Right cardiac atrium (tissue), 5 donors: ENCODE data around the gene FLRT3. TPM values are rescaled to one million over a fixed set of nuclear protein-coding genes. Genes with fewer than 3 reads are reported as not detected.

Source experiments
- ATAC-seq, 2 donors: fragments of 200-7000 bp; cut with Tn5 transposase; one replicate each; pipeline versions ENCODE4 v1.8.0 to v1.9.1; 2020; ENCODE audit warnings: moderate library complexity in 2 of 2, mild to moderate bottlenecking in 1 of 2
- DNase-seq, 3 donors: peaks; one replicate each; pipeline ENCODE4 v3.0.0-alpha.2; 2020
- H3K27ac ChIP-seq: one replicate; pipeline ENCODE4 v1.5.1; 2013; ENCODE audit warnings: mild to moderate bottlenecking, low read length, control low read depth, moderate library complexity
- H3K27me3 ChIP-seq: one replicate; pipeline ENCODE4 v1.6.1; 2013; ENCODE audit not compliant: control insufficient read depth, insufficient read depth
- H3K4me1 ChIP-seq: one replicate; pipeline ENCODE4 v1.6.1; 2013; ENCODE audit warnings: low read length; ENCODE audit not compliant: control insufficient read depth, insufficient read depth
- H3K4me3 ChIP-seq: one replicate; pipeline ENCODE4 v1.5.1; 2013; ENCODE audit warnings: low read length, control low read depth
- H3K9me3 ChIP-seq: one replicate; pipeline ENCODE4 v1.6.1; 2013; ENCODE audit warnings: low read length; ENCODE audit not compliant: control insufficient read depth
- WGBS: extraction: QIAGEN DNeasy Blood & Tissue Kit; methylation state at CpG from one replicate; pipeline ENCODE4 v1.1.7; 2013; 5-methylcytosine and 5-hydroxymethylcytosine counted together
- intact Hi-C, 4 donors: fragments of 100-400 bp; cut with DNase I; formaldehyde crosslinking; loops; one replicate each; pipeline versions ENCODE4 v1.11.0 to v1.14.0; 2022 to 2023
- long read RNA-seq, 4 donors: library from polyadenylated mRNA; unstranded; transcript quantifications; one replicate each; pipeline ENCODE4 v2.0.0, GENCODE V29; 2020 to 2021
- polyA plus RNA-seq: library from polyadenylated mRNA; stranded (reverse); fragments of 200-250 nt; gene quantifications from one replicate; pipeline ENCODE4 v1.2.3, GENCODE V29; 2013
- total RNA-seq, 4 donors: library from RNA; stranded (reverse); fragmentation: NEBNext Ultra II Directional; extraction: Animal tissue kit (Norgen Biotek cat#: 25700); gene quantifications; one replicate each; pipeline ENCODE4 v1.2.1, GENCODE V29; 2021
- donor health status: healthy with polysubstance abuse.
- donor health status: DM: no; HTN: yes; CAD: no.
- donor health status: DM: no; HTN: no; CAD: no.
- donor health status: DM: no; HTN: yes; CAD: no; lungs with severe emphysema.
- donor health status: DM: yes; HTN: yes; CAD: no.

The FLRT3 gene
- total RNA-seq (1 to 10 TPM in 1 of 4 donors, under 1 TPM in 3; 0.29 to 1.1 (median 0.78) TPM), polyA plus RNA-seq (0.23 TPM)
- long read RNA-seq, donor 1, full-length matches to known transcripts: 1 of 1 reads
- long read RNA-seq, donor 1, partial matches to known transcripts: 0 of 1 reads
- long read RNA-seq, donor 1, other reads (novel, unspliced or antisense): 0 of 1 reads
- long read RNA-seq, donor 2: 0 reads
- long read RNA-seq, donor 3, full-length matches to known transcripts: 1 of 2 reads
- long read RNA-seq, donor 3, partial matches to known transcripts: 0 of 2 reads
- long read RNA-seq, donor 3, other reads (novel, unspliced or antisense): 1 of 2 reads
- long read RNA-seq, donor 4: 0 reads

DNA sequence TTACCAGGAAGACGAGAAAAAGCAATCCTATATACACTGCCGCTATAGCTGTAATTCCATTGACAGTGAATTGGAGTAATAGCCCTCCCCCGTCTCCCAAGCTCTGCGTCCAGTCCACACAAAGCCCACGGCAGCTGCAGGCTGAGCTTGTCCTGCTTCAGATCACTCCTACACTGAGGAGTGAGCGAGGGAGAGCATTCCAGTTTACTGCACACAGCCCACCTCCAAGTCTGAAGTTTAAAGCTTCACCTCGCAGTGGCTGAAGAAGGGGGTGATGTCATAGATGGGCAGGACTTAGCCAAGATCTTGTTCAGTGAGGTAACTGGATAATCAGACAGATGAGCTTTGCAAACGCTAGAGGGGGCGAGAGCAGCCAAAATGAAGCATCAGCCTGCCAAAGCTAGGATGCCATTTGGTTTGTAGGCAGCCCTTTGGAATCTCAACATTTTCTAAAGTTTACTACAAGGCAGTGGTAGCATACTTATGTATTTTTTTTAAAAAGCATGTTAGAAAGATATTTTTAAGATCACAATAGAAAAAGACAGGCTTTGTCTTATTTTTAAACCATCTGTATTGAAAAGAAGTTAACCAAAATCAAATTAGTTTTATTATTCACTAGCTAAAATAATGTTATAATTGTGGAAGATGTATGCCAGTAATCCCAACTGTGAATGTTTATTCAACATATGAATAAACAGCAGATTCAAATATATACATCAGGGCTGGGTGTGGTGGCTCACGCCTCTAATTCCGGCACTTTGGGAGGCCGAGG, at the start of gene FLRT3:
TSS of gene FLRT3 (minus strand) at position 213 of the 772 bp plus-strand sequence. CDS start 10,106 bp downstream, outside the sequence.
- intact Hi-C loops: no loop called here
- 23% methylated on average over 12 of the region's 12 CpGs for WGBS
- Histone ChIP-seq H3K27me3 (no peaks in the 10 kb centered on the region), H3K27ac (no peak within 1 kb of the TSS), H3K4me1 (no peaks in the 10 kb centered on the region), H3K9me3 (no peaks in the 10 kb centered on the region), H3K4me3 (peak within 1 kb of the TSS; percentile 69)
- DNase-seq (peak; percentile 65 to 75 (median 67)), ATAC-seq (peak; percentile 96 to 99)

DNA sequence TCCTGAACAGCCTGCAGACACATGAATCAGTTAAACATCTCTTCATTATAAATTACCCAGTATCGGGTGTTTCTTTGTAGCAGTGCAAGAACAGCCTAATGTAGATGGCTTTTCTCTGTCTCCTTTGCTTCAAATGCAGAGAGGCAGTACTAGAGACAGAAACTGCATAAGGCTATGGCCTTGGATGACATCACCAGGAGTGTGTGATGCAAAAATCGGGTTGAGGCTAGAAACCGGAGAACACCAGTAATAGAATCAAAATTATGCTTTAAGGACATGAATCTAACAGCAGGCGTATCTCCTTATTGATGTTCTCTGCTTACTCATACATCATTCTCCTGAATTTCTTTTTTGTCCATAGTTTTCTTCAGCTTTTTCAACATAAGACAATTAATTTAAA, 49.3 kb upstream of the FLRT3 start:
- Histone ChIP-seq H3K27ac (no peak overlapping the region), H3K4me3 (no peak overlapping the region), H3K27me3 (no peaks in the 10 kb centered on the region), H3K9me3 (no peaks in the 10 kb centered on the region), H3K4me1 (no peaks in the 10 kb centered on the region)
- no peak for DNase-seq
- ATAC-seq: no peak
- intact Hi-C loops: loop anchor here in 1 of 4 donors (10.0 kb wide), 1 partner anchor 58 kb away; no protein-coding TSS in a partner anchor
- WGBS: 92% methylated on average over 4 of the region's 4 CpGs

DNA sequence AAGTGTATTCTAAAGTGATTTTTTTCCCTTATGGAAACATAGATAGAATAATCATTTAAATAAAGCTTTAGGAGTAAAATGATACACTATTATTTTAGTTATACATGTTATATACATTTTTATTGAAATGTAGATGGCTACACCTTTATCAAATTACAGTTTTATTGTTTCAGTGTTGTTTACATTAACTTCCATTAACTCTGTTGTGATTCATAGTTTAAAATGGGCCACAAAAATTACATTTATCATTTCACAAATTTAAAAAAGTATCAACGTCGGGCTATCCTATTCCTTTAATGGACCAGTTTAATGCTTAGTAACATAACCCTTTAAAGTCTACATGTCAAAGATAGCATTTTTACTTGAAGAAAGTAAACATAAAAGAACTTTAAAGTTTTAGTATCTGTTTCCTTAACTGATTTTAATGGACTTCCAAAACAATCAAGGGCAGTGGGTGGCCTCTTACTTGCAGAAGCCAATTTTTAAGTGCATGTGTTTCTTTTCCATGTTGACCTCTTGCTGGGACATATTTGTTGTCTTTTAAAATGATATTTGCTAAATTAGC, 47.8 kb upstream of the FLRT3 start:
- H3K4me1 ChIP-seq: no peaks in the 10 kb centered on the region
- H3K27ac ChIP-seq: no peak overlapping the region
- no peak for ATAC-seq
- 81% methylated on average over 2 of the region's 2 CpGs for WGBS
- no peaks in the 10 kb centered on the region for H3K27me3 ChIP-seq
- DNase-seq: no peak
- H3K4me3 ChIP-seq: no peak overlapping the region
- H3K9me3 ChIP-seq: no peaks in the 10 kb centered on the region
- intact Hi-C loops: loop anchor here in 1 of 4 donors (10.0 kb wide), 1 partner anchor 60 kb away; no protein-coding TSS in a partner anchor

DNA sequence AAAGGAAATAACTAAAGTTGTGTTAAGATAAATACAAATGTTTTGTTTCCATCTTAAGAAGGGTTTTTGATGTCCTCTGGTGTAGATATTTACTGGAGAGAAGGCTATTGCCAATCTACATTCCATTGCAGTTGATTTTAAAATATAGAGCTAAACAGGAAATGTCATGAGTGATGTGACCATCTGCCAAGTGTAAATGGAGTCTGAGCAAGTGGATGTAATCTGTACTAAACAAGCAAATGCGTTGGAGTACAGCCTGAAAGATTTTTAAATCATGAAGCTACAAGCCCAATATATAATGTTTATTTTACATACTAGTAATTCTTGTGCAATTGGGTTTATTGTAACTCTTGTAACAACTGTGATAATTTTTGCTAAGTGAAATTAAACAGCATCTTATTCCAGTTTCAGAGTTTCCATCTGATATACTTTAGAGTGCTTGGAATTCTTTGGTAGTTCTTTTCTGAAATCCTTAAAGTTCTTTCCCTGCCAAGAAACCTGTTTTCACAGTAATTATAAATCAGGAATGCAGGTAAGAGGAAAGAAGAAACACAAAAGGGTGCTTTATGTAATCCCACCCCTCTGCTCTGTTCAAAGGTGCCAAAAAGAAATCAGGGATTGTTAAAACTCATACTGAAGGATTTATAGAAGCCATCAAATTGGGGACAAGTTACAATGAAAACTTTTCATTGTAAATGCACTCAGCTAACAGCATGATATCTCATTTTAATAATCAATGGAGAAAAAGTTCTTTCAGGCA, 47.2 kb upstream of the FLRT3 start:
- no peaks in the 10 kb centered on the region for H3K4me1 ChIP-seq
- H3K27me3 ChIP-seq: no peaks in the 10 kb centered on the region
- H3K9me3 ChIP-seq: no peaks in the 10 kb centered on the region
- H3K4me3 ChIP-seq: no peak overlapping the region
- intact Hi-C loops: loop anchor here in 1 of 4 donors (10.0 kb wide), 1 partner anchor 60 kb away; no protein-coding TSS in a partner anchor
- WGBS: 18% methylated on average over 1 of the region's 1 CpG
- DNase-seq: no peak
- ATAC-seq: no peak
- H3K27ac ChIP-seq: no peak overlapping the region

DNA sequence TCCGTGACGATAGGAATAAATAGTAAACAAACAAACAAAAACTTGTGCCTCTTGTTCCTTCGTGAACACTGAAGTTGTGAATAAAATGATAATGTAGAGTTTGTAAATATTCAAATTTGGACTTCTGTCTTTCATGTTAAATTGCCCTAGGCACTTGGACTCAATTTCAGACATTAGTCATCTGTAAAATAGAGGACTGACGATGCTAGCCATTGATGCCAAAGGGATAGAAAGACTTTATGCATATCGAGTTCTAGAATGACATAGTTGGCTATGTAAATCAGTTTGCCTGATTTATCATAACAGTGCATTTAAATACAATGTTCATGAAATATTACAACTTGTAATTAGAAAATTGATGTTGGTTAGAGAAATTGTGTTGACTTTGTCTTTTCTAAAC, 45.9 kb upstream of the FLRT3 start:
- intact Hi-C loops: loop anchor here in 1 of 4 donors (10.0 kb wide), 1 partner anchor 61 kb away; no protein-coding TSS in a partner anchor
- Histone ChIP-seq H3K27me3 (no peaks in the 10 kb centered on the region), H3K4me1 (no peaks in the 10 kb centered on the region), H3K27ac (no peak overlapping the region), H3K9me3 (no peaks in the 10 kb centered on the region), H3K4me3 (no peak overlapping the region)
- 71% methylated on average over 5 of the region's 5 CpGs for WGBS
- ATAC-seq: no peak
- no peak for DNase-seq

DNA sequence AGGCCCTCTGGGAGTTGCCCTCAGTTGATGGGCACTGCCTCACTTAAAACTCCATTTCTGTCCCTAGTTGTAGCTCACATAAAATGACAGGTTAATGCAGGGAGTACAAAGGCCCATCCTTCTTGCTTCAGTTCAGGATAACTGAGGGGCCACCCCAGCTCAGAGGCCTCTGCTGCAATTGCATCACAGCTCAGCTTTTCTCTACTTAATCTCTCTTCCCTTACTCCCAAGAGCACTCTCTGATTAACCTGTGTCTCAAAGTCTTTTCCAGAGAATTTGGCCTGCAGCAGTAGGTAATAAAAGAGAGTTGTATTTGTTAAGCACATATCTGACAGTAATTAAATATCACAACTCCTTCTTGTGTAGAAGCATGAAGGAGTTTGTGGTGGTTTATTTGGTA, 40.9 kb upstream of the FLRT3 start:
- intact Hi-C loops: no loop called here
- Histone ChIP-seq H3K4me1 (no peaks in the 10 kb centered on the region), H3K4me3 (no peak overlapping the region), H3K9me3 (no peaks in the 10 kb centered on the region), H3K27ac (no peak overlapping the region), H3K27me3 (no peaks in the 10 kb centered on the region)
- ATAC-seq (no peak), DNase-seq (no peak)

DNA sequence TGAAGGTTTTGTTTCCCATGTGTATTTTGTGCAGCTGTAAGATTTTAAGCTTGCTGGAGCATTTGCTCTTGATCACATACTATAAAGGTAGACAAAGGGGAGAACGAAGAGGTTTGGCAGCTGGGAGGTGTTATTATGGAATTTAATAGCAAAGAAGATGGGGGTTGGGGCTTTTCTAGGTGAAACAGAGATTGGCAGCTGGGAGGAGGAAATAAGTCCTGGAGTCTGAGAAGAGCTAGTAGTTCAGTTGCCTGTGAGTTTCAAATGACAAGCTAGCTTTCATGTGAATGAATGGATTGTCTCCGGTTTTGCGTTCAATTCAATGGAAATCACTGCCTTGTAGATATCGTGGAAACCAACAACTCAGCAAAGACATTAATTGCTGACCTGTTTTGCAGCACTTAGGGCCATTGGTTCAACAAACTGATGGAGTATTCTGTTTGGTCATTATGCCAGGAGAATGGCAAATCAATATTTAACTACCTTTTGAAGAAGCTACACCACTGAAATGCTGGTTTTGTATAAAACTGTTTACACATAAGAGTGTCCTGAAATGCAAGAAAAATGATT, 38.1 kb upstream of the FLRT3 start:
- DNase-seq: no peak
- Histone ChIP-seq H3K27me3 (no peaks in the 10 kb centered on the region), H3K27ac (no peak overlapping the region), H3K4me3 (no peak overlapping the region), H3K4me1 (no peaks in the 10 kb centered on the region), H3K9me3 (no peaks in the 10 kb centered on the region)
- WGBS: 63% methylated on average over 4 of the region's 4 CpGs
- intact Hi-C loops: no loop called here
- no peak for ATAC-seq

DNA sequence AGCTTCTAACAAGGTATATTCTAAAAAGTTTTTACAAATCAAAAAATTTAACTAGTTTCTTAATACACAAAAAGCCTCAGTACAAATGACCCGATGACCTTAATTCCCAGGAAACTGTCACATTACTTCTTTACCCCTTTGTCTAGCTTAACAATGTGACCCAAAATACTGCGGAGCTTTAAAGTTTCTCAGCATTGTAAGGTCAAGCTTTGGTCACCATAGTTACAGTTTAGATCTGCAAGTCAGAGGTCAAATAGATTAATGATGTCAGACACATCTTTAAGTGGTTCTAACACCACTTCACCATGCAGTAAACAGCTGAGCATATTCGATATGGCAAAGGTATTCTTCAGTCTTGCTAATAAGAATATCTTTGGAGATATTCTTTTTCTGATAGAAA, 36.8 kb upstream of the FLRT3 start:
- Histone ChIP-seq H3K27me3 (no peaks in the 10 kb centered on the region), H3K4me1 (no peaks in the 10 kb centered on the region), H3K27ac (no peak overlapping the region), H3K4me3 (no peak overlapping the region), H3K9me3 (no peaks in the 10 kb centered on the region)
- DNase-seq (no peak), ATAC-seq (no peak)
- intact Hi-C loops: no loop called here
- WGBS: 53% methylated on average over 3 of the region's 3 CpGs

DNA sequence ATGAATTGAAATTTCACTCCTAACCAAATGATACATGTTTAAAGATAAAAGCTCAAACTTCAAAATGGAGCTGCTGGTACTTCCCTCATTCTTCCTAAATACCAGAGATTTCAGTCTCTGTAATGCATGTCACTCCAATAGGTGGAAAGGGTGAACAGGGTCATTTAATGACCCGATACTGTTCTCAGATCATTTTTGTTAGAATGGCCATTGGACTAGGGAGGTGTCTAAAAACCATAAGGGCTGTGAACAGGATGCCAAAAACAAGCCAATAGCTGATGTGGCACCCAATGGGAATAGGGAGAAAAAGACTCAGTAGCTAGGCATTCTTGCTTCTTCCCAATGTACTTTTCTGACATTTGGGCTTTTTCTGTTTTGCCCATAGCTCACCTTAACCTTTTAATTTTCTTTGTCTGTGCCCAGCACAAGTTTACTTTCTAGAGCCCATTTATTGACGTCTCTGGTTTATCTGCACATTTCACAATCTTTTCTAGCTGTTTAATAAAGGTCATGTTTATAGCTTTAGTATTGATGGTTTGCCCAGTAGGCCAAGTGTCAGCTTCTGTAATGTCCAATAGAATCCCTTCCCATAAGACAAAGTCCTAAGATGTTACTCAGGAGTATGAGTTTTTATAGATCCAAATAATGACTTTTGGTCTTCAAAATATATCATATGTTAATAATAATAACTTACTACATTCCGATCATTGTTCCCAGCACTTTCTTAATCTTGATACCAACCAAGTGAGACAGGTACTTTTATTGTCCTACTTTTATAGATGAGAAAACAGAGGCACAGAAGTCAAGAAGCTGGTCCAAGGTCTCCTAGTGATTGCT, 24.3 kb upstream of the FLRT3 start:
- Histone ChIP-seq H3K27me3 (no peaks in the 10 kb centered on the region), H3K9me3 (no peaks in the 10 kb centered on the region), H3K4me1 (no peaks in the 10 kb centered on the region), H3K27ac (no peak overlapping the region), H3K4me3 (no peak overlapping the region)
- DNase-seq (no peak), ATAC-seq (no peak)
- WGBS: 86% methylated on average over 3 of the region's 3 CpGs
- intact Hi-C loops: no loop called here

DNA sequence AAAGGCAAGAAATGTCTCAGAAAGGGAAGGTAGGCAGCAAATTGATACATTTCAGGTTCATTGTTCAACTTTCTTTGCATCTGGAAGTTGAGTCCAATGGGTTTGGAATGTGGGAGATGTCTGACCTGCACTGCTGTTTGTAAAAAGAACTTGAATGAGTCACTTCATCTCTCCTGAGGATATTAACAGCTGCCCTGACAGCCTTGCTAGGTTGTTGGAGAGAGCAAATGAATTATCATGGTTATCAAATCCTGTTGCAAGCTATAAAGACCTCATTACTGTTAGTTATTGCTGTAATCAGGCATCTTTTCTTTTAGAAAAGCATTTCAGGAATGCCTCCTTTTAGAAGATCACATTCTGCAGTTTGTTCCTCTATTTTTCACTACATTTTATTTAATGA, 23.0 kb upstream of the FLRT3 start:
- Histone ChIP-seq H3K9me3 (no peaks in the 10 kb centered on the region), H3K27ac (no peak overlapping the region), H3K27me3 (no peaks in the 10 kb centered on the region), H3K4me3 (no peak overlapping the region), H3K4me1 (no peaks in the 10 kb centered on the region)
- no peak for DNase-seq
- no peak for ATAC-seq
- intact Hi-C loops: no loop called here
